Esophagus muscularis mucosa (tissue), 4 donors: ENCODE measurements around the gene AKNAD1. TPM values are rescaled to one million over a fixed set of nuclear protein-coding genes. Genes with fewer than 3 reads are reported as not detected.

Source experiments
- DNase-seq: peaks from one replicate; pipeline ENCODE4 v3.0.0-alpha.2; 2017; ENCODE audit errors: extremely low spot score
- H3K27ac ChIP-seq, 4 donors: fragments of 200-600 bp; sonication (generic); replicated peaks in 1 of 4; 1 replicate in 3 of 4; 2 replicates in 1 of 4; pipeline ENCODE4 v1.5.1; 2016 to 2019; ENCODE audit warnings: mild to moderate bottlenecking in 1 of 4
- H3K27me3 ChIP-seq, 4 donors: fragments of 200-600 bp; sonication (generic); one replicate each; pipeline versions ENCODE4 v1.5.1 to v1.6.0; 2016 to 2019
- H3K36me3 ChIP-seq, 4 donors: fragments of 200-600 bp; sonication (generic); one replicate each; pipeline ENCODE4 v1.5.1; 2016 to 2019
- H3K4me1 ChIP-seq, 4 donors: fragments of 200-600 bp; sonication (generic); one replicate each; pipeline ENCODE4 v1.5.1; 2016 to 2019
- H3K4me3 ChIP-seq, 4 donors: fragments of 200-600 bp; sonication (generic); 1 replicate in 2 of 4; 2 replicates in 2 of 4; pipeline ENCODE4 v1.5.1; 2016 to 2019; ENCODE audit warnings: mild to moderate bottlenecking in 4 of 4, moderate library complexity in 1 of 4
- H3K9me3 ChIP-seq, 4 donors: fragments of 200-600 bp; sonication (generic); 1 replicate in 3 of 4; 2 replicates in 1 of 4; pipeline ENCODE4 v1.5.1; 2016 to 2019
- EP300 ChIP-seq: sonication (generic); formaldehyde crosslinking; IDR thresholded peaks from one replicate; pipeline ENCODE4 v1.6.1; 2017; ENCODE audit warnings: antibody characterized with exemption
- POLR2A ChIP-seq: fragments of 450-650 bp; IDR thresholded peaks from one replicate; pipeline ENCODE4 v1.6.1; 2017; ENCODE audit warnings: antibody characterized with exemption, moderate library complexity, mild to moderate bottlenecking, low read depth
- POLR2AphosphoS5 ChIP-seq, 2 donors: sonication (generic); formaldehyde crosslinking; IDR thresholded peaks; one replicate each; pipeline ENCODE4 v1.6.1; 2017; ENCODE audit warnings: antibody characterized with exemption in 2 of 2
- WGBS: methylation state at CpG from one replicate; pipeline ENCODE4 v1.1.5; 2018; 5-methylcytosine and 5-hydroxymethylcytosine counted together
- intact Hi-C: fragments of 100-400 bp; cut with DNase I; formaldehyde crosslinking; loops from one replicate; pipeline ENCODE4 v1.15.1; 2023
- total RNA-seq, 4 donors: library from RNA; depleted of rRNA; stranded (reverse); fragments of >200 nt; gene quantifications; one replicate each; pipeline versions ENCODE4 v1.1.0 to v1.2.1, GENCODE V29; 2016
- TF ChIP-seq, protein P1 (sequence below), 3 experiments: fragments of 200-600 bp in 2 of 3; fragments of 450-650 bp in 1 of 3; sonication (generic) in 2 of 3; IDR thresholded peaks; one replicate each; pipeline ENCODE4 v1.5.1; 2017 to 2019; ENCODE audit warnings: antibody characterized with exemption in 3 of 3, mild to moderate bottlenecking in 2 of 3, moderate library complexity in 1 of 3

The AKNAD1 gene
- total RNA-seq, 4 donors from 2014 or later, result 0.13 to 7.5 (median 1.5) TPM

DNA sequence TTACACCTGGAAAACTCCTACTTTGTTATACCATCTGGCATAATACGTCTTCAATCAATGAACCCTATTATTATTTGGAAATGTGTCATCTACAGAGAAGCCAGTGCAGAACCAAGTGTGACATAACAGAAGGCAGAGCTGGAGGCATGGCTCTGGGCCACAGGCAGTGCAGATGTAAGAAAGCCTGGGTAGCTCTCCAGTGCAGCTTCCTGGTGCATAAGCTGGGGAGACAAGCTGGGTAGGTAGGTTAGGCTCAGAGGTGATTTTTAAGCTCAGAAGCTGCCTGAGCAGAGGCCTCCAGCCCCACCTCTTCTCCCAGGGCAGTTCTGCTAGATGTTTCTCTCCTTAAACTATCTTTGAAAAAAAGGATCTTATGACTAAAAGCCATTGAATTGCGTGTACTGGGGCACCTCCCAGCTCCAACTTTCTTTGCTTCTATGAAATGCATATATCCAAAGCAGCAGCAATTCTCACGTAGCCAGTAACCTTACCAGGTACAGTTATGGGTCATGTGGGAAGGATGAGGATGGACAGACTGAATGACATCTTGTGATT is 30.7 kb downstream of the AKNAD1 start:
- TF ChIP-seq EP300 (no peak), POLR2AphosphoS5 (IDR thresholded peaks at IDR 0.05) (no peak), POLR2A (no peak)
- TF ChIP-seq, protein P1, sequence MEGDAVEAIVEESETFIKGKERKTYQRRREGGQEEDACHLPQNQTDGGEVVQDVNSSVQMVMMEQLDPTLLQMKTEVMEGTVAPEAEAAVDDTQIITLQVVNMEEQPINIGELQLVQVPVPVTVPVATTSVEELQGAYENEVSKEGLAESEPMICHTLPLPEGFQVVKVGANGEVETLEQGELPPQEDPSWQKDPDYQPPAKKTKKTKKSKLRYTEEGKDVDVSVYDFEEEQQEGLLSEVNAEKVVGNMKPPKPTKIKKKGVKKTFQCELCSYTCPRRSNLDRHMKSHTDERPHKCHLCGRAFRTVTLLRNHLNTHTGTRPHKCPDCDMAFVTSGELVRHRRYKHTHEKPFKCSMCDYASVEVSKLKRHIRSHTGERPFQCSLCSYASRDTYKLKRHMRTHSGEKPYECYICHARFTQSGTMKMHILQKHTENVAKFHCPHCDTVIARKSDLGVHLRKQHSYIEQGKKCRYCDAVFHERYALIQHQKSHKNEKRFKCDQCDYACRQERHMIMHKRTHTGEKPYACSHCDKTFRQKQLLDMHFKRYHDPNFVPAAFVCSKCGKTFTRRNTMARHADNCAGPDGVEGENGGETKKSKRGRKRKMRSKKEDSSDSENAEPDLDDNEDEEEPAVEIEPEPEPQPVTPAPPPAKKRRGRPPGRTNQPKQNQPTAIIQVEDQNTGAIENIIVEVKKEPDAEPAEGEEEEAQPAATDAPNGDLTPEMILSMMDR (IDR thresholded peaks at IDR 0.05), result no peak

DNA sequence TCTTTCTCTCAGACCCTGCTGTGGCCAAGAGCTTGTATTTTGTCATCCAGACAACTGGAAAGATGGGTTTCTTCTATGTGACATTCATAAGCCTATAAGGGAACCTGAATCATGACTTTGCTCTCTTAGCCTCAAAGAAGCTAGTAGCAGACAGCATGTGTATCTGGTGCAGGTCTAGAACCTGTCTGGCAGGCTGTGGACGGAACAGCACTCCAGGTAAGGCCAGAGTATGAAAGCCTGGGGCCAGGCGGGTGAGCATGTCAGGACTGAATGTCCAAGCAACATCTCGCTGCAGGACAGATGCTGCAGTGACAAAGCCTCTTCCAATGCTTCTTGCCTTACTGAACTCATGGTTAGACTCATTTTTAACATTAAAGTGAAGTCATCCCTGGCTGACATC is 32.8 kb downstream of the AKNAD1 start:
- Histone ChIP-seq H3K4me1 (peaks cover 12 to 27% (median 25%) of the 10 kb centered on the region in 4 donors), H3K27me3 (no peaks in the 10 kb centered on the region), H3K36me3 (peaks cover 0 to 9% (median 4%) of the 10 kb centered on the region in 4 donors), H3K9me3 (no peaks in the 10 kb centered on the region), H3K27ac (no peak overlapping the region), H3K4me3 (no peak overlapping the region)
- DNase-seq, result no peak
- intact Hi-C loops, result no loop called here
- TF ChIP-seq POLR2A (no peak), POLR2AphosphoS5 (IDR thresholded peaks at IDR 0.05) (no peak), EP300 (no peak)
- TF ChIP-seq, protein P1 (IDR thresholded peaks at IDR 0.05), result no peak
- WGBS, result 94% methylated on average over 3 of the region's 3 CpGs

More for the DNA sequence above, 30.7 kb downstream of the AKNAD1 start:
- intact Hi-C loops, result no loop called here
- Histone ChIP-seq H3K27me3 (no peaks in the 10 kb centered on the region), H3K36me3 (peaks cover 0 to 9% (median 4%) of the 10 kb centered on the region in 4 donors), H3K4me3 (no peak overlapping the region), H3K4me1 (peaks cover 26 to 48% (median 44%) of the 10 kb centered on the region in 4 donors), H3K27ac (peak overlapping the region in 1 of 4 donors; percentile 13), H3K9me3 (no peaks in the 10 kb centered on the region)
- DNase-seq, result peak; percentile 53
- 79% methylated on average over 3 of the region's 3 CpGs for WGBS

DNA sequence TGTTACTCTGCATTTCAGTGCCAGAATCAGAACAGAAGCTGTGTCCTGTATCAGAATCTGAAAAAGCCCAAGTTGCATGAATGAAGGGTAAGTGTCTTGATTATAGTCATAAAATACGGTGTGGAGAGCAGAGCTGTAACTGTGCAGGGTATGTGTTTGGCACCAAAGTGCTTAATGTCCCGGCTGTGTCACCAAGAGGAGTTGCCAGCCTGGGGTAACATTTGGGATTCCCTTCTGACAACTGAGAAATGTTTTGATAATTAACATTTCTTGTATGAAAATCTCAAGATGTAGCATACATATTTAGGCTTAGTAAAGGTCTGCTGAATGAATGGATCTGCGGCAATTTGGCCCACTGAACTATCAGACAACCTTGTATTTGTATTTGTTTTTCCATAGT is 33.3 kb downstream of the AKNAD1 start:
- WGBS, result 69% methylated on average over 3 of the region's 3 CpGs

DNA sequence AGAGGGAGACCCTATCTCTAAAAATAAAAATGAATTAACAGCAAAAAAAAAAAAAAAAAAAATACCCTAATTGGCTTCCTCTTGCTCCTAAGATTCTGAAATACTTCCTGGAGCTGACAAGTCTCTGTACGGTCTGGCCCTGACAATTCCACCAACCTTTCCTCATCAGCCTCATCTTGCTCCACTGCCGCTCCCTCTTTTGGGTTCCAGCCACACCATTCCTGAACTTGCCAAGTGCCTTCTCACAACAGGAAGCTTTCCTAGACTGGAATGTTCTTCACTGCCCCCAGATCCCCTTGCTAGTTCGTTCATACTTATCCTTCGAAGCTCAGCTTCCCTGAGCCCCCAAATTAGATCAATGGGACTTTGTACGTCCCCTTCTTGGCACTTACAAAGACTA is 37.0 kb downstream of the AKNAD1 start:
- Histone ChIP-seq H3K4me1 (peaks cover 16 to 42% (median 33%) of the 10 kb centered on the region in 4 donors), H3K27me3 (no peaks in the 10 kb centered on the region), H3K9me3 (no peaks in the 10 kb centered on the region), H3K4me3 (no peak overlapping the region), H3K36me3 (peaks cover 0 to 9% (median 4%) of the 10 kb centered on the region in 4 donors), H3K27ac (no peak overlapping the region)
- TF ChIP-seq POLR2A (no peak), EP300 (no peak), POLR2AphosphoS5 (IDR thresholded peaks at IDR 0.05) (no peak)
- TF ChIP-seq, protein P1 (IDR thresholded peaks at IDR 0.05), result no peak
- DNase-seq, result no peak
- intact Hi-C loops, result no loop called here
- 71% methylated on average over 5 of the region's 5 CpGs for WGBS

More for the DNA sequence above, 33.3 kb downstream of the AKNAD1 start:
- no peak for DNase-seq
- Histone ChIP-seq H3K9me3 (no peaks in the 10 kb centered on the region), H3K27ac (no peak overlapping the region), H3K27me3 (no peaks in the 10 kb centered on the region), H3K4me3 (no peak overlapping the region), H3K36me3 (peaks cover 0 to 9% (median 4%) of the 10 kb centered on the region in 4 donors), H3K4me1 (peaks cover 8 to 23% (median 21%) of the 10 kb centered on the region in 4 donors)
- intact Hi-C loops, result no loop called here
- TF ChIP-seq, protein P1 (IDR thresholded peaks at IDR 0.05), result no peak
- TF ChIP-seq POLR2AphosphoS5 (IDR thresholded peaks at IDR 0.05), result no peak
- no peak for TF ChIP-seq EP300
- TF ChIP-seq POLR2A, result no peak
